GM13977 (cell line): ENCODE measurements around the gene LNX2.

Experiments
- DNase-seq: peaks from one replicate; pipeline ENCODE4 v3.0.0; 2012; ENCODE audit warnings: low spot score
- in situ Hi-C: fragments of 300-500 bp; cut with MboI; formaldehyde crosslinking; loops from one replicate; pipeline ENCODE4 v1.12.0; 2022; ENCODE audit warnings: low sequenced_read_pairs, low pct_unique_long_range_greater_than_20kb, mixed read lengths, inconsistent platforms; ENCODE audit not compliant: unreplicated experiment
- TF ChIP-seq, protein P1 (sequence below): IDR thresholded peaks from 2 replicates; pipeline ENCODE4 v1.5.1; 2012; ENCODE audit warnings: mild to moderate bottlenecking, control low read depth; ENCODE audit not compliant: insufficient read depth; ENCODE audit errors: extremely low read depth, missing control alignments

LNX2 gene

DNA sequence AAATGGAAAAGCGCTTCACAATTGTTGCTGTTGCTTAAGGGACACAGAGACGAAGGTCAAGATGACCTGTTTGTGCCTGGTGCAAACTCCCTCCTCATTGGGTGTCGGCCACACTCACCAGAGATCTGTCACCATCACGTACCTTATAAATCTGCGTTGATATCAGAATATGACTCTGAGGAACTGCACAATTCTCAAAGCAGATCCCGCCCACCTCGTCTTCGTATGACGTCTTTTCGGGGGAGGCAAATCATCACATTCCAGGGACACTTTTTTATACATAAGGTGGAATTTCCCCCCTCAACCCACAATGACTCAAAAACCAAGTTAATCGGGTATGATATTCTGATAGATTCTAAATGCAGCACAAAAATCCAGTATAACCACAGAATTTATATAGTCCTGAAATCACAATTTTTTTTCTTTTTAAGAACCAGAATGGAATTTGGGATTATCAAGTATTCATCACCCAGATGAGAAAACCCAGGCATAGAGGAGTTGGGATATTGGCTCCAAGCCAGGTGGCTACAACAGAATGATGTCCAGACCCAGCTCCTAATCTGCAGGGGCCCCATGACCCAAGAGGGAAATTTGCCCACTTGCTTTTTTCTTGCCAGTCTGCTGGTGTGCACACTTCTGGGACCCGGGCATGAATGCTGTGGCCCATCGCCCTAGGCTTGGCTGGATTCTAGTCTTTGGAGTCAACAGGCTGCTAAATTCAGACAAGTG is 119.4 kb downstream of the LNX2 start:
- TF ChIP-seq, protein P1, sequence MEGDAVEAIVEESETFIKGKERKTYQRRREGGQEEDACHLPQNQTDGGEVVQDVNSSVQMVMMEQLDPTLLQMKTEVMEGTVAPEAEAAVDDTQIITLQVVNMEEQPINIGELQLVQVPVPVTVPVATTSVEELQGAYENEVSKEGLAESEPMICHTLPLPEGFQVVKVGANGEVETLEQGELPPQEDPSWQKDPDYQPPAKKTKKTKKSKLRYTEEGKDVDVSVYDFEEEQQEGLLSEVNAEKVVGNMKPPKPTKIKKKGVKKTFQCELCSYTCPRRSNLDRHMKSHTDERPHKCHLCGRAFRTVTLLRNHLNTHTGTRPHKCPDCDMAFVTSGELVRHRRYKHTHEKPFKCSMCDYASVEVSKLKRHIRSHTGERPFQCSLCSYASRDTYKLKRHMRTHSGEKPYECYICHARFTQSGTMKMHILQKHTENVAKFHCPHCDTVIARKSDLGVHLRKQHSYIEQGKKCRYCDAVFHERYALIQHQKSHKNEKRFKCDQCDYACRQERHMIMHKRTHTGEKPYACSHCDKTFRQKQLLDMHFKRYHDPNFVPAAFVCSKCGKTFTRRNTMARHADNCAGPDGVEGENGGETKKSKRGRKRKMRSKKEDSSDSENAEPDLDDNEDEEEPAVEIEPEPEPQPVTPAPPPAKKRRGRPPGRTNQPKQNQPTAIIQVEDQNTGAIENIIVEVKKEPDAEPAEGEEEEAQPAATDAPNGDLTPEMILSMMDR, result no peak
- in situ Hi-C loops, result no loop called here
- DNase-seq, result no peak

DNA sequence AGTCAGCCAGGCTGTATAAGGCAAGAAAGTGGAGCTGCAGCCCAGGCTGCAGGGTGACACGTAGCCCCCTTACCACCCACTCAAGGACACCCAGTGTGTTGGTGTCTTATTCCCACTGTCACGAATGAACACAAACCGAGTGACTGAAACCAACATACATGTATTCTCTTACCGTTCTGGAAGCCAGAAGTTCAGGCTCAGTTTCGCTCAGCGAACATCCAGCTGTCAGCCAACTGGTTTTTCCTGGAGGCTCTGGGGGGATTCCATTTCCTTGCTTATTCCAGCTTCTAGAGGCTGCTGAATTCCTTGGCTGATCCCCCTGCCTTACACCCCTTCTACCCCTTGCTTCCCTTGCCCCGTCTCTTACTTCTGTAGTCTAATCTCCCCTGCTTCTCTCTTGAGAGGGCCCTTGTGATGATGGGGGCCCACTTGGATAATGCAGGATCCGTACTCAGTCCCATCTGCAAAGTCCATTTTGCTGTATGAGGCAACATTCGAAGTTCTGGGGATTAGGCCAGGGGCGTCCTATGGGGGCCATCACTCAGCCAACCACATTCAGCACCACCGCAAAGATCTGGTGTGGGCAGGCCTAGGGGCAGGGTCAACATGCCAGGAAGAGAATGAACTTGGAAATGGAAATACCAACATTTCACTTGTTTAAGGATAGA is 122.6 kb downstream of the LNX2 start:
- DNase-seq, result no peak
- in situ Hi-C loops, result no loop called here
- TF ChIP-seq, protein P1, result no peak

DNA sequence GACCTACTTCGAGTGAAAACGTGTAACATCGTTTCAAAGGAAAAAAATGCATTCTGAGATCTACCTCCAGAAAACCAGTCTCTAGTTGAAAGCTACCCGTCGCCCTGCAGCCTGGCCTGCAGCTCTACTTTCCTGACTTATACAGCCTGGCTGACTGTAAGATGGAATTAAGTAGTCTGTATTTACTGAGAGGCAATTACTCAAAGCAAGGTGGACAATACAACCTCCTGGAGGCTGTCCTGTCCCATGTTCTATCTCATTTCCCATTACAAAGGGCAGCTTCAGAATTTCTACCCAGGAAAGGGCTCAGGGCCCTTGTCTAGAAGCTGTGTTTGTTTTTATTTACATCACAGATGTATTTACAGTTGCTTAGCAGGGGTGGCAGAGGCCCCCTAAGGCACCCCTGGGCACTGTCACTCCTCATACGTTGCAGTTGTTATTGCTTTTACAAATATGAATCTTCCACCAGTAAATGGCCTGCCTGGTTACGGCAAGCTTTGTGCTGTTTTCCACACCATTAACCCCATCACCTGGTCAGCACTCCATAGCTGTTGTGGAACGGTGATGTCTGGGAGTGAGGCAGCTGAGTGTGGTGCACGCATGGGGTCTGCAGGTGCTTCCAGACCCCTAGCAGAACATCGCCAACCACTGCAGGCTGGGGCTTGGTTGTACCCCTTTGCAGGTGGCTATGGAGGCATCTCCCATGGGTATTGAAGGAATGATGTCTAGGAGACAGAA is 123.6 kb downstream of the LNX2 start:
- DNase-seq, result no peak

DNA sequence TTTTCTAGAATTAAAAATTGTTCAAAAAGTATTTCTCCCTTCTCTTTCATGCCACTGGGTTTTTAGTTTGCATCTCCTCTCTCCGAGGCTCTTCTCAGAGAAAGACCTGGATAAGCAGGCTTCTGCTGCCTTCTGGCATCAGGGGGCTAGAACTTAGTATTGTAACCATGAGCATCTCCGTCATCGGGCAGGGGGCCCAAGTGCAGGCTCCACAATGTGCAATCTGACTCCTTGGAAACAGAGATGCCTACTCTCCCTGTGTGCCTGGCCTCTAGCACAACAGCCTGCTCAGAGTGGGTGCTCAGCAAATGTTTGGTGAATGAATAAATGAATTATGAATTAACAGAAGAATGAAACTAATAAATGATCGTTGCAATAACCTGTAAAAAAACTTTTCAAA is 124.3 kb downstream of the LNX2 start:
- TF ChIP-seq, protein P1, result no peak
- DNase-seq, result no peak
- in situ Hi-C loops, result no loop called here

More for the DNA sequence above, 123.6 kb downstream of the LNX2 start:
- in situ Hi-C loops, result no loop called here
- TF ChIP-seq, protein P1, result no peak
